Neural cell (in vitro differentiated cells): ENCODE data around the gene SAMD8.

Experiments
- CTCF ChIP-seq: fragments of 450-650 bp; IDR thresholded peaks from 2 replicates; pipeline ENCODE4 v1.5.1; 2014; ENCODE audit warnings: antibody characterized with exemption, mild to moderate bottlenecking, moderate library complexity; ENCODE audit not compliant: poor library complexity, severe bottlenecking
- POLR2AphosphoS5 ChIP-seq: IDR thresholded peaks from 2 replicates; pipeline ENCODE4 v1.6.1; 2012

DNA sequence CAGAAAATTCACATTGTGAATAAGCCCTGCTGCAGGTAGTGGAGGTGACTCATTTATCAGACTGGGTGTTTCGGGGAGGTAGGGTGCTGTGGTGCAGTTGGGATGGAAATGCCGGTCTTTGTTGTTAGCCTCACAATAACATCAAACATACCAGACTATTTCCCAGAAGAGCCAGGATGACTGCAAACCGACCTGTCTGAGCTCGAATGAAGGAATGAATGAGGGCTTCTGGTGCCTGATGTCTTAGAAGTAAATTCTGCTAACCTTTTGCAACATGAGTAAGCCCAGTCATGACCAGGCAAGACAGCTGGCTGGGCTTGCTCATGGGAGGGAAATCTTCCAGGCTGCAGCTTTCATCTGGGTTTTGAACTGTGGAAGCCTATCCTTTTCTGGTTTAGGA lies 96.7 kb downstream of the SAMD8 start:
- no peak for TF ChIP-seq POLR2AphosphoS5
- no peak for TF ChIP-seq CTCF
